NCI-H82 treated with DMSO at 0.1 percent for 48 hours (cell line): ENCODE results near the gene CFAP57.

ENCODE experiments used
- DNase-seq: peaks from one replicate; lab custom pipeline; 2025; ENCODE audit not compliant: unreplicated experiment; lab: John Stamatoyannopoulos, UW

The CFAP57 gene

DNA sequence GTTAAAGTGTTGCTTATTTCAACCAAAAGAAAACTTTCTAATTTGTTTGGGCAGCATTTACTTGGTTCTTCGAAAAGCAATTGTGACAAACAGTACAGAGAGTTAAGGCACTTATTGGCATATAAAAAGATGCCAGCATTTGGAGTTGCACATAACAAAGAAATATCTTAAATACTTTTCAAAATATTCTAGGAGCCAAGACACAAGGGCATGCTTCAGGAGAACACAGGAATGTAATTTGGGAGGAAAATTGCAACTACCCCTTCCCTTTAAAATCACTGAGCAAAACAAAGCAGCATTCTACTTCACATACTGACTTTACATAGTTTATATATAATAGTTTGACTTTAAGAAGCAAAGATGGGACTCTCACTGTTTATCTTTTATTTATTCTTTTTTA is 124.1 kb downstream of the CFAP57 start:
- no peak for DNase-seq

DNA sequence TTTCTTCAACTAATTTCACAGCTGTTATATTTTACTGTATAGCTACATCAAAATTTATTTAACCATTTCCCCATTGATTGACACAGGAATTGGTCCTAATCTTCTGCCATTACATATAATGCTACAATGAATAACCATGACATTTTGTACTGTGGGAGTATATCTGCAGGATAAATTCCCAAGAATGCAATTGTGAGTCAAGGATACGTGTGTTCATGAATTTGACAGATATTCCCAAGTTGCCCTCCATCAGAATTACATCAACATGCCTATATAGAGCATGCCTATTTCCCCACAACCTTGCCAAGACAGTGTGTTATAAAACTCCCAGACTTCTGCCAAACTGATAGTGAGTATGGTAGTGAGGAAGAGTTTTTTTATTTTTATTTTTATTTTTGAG is 125.9 kb downstream of the CFAP57 start:
- DNase-seq = no peak

DNA sequence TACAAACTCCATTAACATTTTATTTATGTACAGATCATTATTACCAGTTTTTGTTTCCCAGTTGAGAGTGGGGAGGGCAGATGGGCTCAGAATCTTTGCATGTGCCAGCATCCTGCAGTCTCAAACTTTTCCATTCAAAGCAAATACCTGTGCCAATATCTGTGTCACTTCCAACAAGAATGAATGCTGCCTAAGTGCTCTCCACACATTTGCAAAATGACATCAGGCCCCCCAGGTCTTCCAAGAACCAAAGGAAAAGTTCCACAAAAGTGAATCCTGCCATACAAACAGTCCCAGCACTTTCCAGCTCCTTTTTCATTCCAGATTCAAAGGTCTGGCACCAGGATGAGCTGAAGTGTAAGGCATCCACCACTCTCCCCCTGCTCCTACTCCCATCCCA is 127.0 kb downstream of the CFAP57 start:
- DNase-seq = no peak

DNA sequence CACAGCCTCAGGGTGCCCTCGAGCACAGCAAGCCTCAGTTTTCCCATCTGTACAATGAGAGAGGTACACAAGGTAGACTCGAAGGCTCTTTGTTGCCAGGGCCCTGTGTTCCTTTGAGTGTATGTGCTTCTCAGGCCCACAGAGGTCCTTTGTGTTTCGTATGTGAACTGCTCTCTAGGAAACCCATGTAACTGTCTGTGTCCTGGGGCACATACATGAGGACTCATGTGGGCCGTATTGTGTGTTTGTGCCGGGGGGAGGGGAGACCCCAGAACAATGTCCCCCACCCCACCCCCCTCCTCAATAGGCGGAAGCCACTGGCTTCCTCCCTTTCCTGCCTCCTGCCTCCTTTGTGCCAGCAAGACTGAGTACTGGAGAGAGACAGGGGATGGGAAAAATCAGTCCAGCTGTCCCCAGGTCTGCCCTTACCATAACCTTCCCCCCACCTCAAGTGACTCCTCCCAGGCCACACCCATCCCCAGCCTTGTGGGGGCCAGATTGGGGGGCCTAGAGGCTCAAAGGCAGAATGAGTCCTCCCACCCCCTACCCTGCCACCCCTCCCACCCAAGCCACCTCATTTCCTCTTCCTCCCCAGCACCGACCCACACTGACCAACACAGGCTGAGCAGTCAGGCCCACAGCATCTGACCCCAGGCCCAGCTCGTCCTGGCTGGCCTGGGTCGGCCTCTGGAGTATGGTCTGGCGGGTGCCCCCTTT is 128.4 kb downstream of the CFAP57 start, which contains the start of gene TIE1:
TSS of gene TIE1 (plus strand) at position 605 of the 717 bp plus-strand sequence. CDS start at position 695, 90 bp downstream.
- no peak for DNase-seq

DNA sequence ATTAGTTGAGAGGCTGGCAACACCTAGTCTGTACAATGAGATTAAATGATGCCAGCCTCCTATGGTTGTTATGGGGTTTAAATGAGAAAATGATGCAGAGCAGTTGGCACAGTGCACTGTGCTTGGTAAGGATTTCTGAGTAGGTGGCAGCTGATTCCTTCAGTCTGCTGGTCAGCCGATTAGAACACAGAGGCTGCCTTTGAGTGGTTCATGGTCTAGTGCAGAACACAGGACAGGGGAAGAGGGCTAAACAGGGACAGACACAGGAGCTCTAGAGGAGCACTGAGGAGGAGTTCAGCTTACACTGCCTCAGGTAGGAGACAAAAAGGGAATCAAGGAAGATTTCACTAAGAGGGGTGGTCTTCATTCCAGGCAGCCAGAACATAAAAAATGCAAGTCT is 130.1 kb downstream of the CFAP57 start:
- DNase-seq = no peak

DNA sequence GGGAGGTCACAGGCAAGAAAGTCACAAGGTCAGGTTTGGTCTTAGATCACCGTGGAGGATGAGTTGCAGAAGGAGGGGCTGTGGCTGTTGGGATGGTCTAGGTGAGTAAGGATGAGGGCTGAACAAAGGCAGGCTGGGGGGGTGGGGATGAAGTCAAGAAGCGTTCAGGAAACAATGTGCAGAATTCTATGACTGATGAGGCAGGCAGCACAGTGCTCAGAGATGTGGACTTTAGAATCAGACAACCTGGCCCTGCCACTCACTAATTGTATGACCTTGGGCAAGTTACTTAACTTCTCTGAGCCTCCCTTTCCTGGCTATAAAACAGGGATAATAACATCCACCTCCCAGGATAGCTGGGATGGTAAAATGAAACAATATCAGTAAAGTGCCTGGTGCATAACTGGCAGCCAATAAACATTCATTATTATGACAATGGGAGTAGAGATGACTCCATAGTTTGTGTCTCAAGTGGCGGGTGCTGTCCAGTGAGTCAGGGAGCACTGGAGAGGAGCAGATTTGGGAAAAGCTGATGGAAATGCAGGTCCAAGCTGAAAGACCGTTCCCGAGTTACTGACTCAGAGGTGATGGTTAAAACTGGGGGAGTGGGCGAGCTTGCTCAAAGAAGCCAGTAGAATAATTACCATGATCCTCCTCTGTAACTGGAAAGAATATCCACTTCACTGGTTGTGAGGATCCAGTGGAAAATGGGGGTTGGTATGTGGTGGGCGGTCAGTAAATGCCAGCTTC is 130.8 kb downstream of the CFAP57 start:
- DNase-seq = no peak

DNA sequence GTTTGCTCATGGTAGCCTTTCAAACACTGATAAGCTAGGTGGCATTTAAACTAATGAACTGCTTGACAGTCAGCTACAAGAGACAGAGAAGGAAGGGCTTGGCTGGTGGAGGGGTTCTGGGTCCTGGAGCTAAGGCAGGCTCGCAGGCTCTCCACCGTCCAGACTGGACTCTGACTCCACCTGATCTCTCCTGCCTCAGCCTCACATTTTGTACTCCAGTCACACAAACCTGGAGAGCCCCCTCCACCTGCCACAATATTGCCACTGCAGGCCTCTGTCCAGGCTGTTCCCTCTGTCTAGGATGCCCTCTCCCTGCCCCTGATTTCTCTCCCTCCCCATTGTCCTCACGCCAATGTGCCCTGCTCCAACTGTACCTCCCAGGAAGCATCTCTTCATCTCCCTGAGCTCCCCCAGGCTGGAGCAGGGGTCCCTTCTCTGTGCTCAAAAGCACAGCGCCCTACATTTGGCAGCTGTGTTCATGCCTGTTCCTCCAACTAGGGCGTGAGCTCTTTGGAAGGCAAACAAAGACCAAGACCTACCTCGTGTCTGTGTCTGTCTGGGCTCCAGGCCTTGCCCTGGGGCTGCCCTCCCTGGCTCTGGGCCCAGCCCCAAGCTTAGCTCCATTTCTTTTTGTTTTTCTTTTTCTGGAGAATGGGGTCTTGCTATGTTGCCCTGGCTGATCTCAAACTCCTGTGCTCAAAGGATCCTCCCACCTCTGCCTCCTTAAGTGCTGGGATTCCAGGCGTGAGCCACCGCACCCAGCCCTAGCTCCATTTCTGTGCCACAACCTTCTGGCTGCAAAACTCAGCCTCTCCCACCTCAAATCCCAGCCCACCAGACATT is 131.6 kb downstream of the CFAP57 start:
- no peak for DNase-seq
